CD4-positive, alpha-beta T cell treated with Interleukin-21 for 1 hour (primary cell): ENCODE measurements around the gene ZNF598.
"Not testable (repeated sequence)": the region's sequence is repeated elsewhere in the genome, so short reads cannot be mapped to it uniquely, and the experiment has no call there.

Source experiments
- DNase-seq: peaks from one replicate; pipeline ENCODE4 v3.0.0-alpha.2; 2020

Gene ZNF598

GRCh38 chr16:1974157-1975070 lies 35.2 kb downstream of the ZNF598 start:
- DNase-seq, result no peak

- no peak for DNase-seq
These were observed 36.0 kb downstream of the ZNF598 start for GRCh38 chr16:1973461-1974156.

GRCh38 chr16:1972490-1972877 lies 37.1 kb downstream of the ZNF598 start:
- no peak for DNase-seq

- DNase-seq, result peak; percentile 97
These were observed 37.7 kb downstream of the ZNF598 start, which contains the start of gene TBL3 for GRCh38 chr16:1971796-1972489. TBL3 (plus strand) TSS chr16:1972053; CDS start chr16:1972165, 112 bp downstream.

- DNase-seq, result no peak
These were observed 41.3 kb downstream of the ZNF598 start for GRCh38 chr16:1968146-1968953.

GRCh38 chr16:1966460-1966859 lies 43.2 kb downstream of the ZNF598 start, which contains the start of gene RNF151:
RNF151 (plus strand) TSS chr16:1966856; CDS start chr16:1966882, 26 bp downstream.
- DNase-seq, result no peak

GRCh38 chr16:1965396-1966001 lies 44.1 kb downstream of the ZNF598 start:
- DNase-seq, result peak; percentile 32

GRCh38 chr16:1964506-1965395 lies 44.9 kb downstream of the ZNF598 start, which contains the start of gene RPS2:
RPS2 (minus strand) TSS chr16:1964826; CDS start chr16:1964625, 201 bp downstream.
- peak; percentile 99 for DNase-seq

- DNase-seq, result peak; percentile 55
These were observed 45.7 kb downstream of the ZNF598 start for GRCh38 chr16:1963806-1964505.

GRCh38 chr16:1962161-1963153 lies 47.2 kb downstream of the ZNF598 start:
- DNase-seq, result not testable (repeated sequence)

GRCh38 chr16:1961651-1962067 lies 48.0 kb downstream of the ZNF598 start:
- no peak for DNase-seq

GRCh38 chr16:1960665-1961630 lies 48.7 kb downstream of the ZNF598 start:
- peak; percentile 49 for DNase-seq

- peak; percentile 91 for DNase-seq
These were observed 50.2 kb downstream of the ZNF598 start, which contains the start of gene NDUFB10 for GRCh38 chr16:1959269-1960039. NDUFB10 (plus strand) TSS chr16:1959538; CDS start chr16:1959625, 87 bp downstream.

- no peak for DNase-seq
These were observed 50.8 kb downstream of the ZNF598 start for GRCh38 chr16:1958715-1959268.

GRCh38 chr16:1958143-1958491 lies 51.5 kb downstream of the ZNF598 start:
- not testable (repeated sequence) for DNase-seq
